ENCODE results near the gene ZNF780A.
"Not testable (repeated sequence)": the region's sequence is repeated elsewhere in the genome, so short reads cannot be mapped to it uniquely, and the experiment has no call there.

ZNF780A gene

GRCh38 chr19:40038047-40038446 lies 52.7 kb downstream of the ZNF780A start:
- not testable (repeated sequence) for H3K9ac ChIP-seq (ENCODE audit: low read length); H3K27me3 ChIP-seq (ENCODE audit: control insufficient read depth in 1 of 2, insufficient read depth in 2 of 2, low read length in 2 of 2); H3K27ac ChIP-seq (ENCODE audit: low read depth, low read length); H3K4me1 ChIP-seq (ENCODE audit: insufficient read depth, low read length); H3K4me3 ChIP-seq (ENCODE audit: low read depth in 1 of 2, low read length in 2 of 2); H3K36me3 ChIP-seq (ENCODE audit: insufficient read depth, low read length)
- peaks cover 34% of the 10 kb centered on the region for H3K9me3 ChIP-seq (ENCODE audit: low read length)

- H3K27ac ChIP-seq (ENCODE audit: low read depth, low read length) = no peak overlapping the region
- H3K27me3 ChIP-seq (ENCODE audit: control insufficient read depth in 1 of 2, insufficient read depth in 2 of 2, low read length in 2 of 2) = no peaks in the 10 kb centered on the region
- H3K4me1 ChIP-seq (ENCODE audit: insufficient read depth, low read length) = no peaks in the 10 kb centered on the region
- H3K4me3 ChIP-seq (ENCODE audit: low read depth in 1 of 2, low read length in 2 of 2) = no peak overlapping the region
- no peak overlapping the region for H3K9ac ChIP-seq (ENCODE audit: low read length)
- peaks cover 44% of the 10 kb centered on the region for H3K9me3 ChIP-seq (ENCODE audit: low read length)
- H3K36me3 ChIP-seq (ENCODE audit: insufficient read depth, low read length) = no peaks in the 10 kb centered on the region
Measured at GRCh38 chr19:40035996-40036395, 54.7 kb downstream of the ZNF780A start.

GRCh38 chr19:40033989-40034560 lies 56.7 kb downstream of the ZNF780A start:
- Histone ChIP-seq H3K4me1 (ENCODE audit: insufficient read depth, low read length) (no peaks in the 10 kb centered on the region), H3K9ac (ENCODE audit: low read length) (no peak overlapping the region), H3K27me3 (ENCODE audit: control insufficient read depth in 1 of 2, insufficient read depth in 2 of 2, low read length in 2 of 2) (no peaks in the 10 kb centered on the region), H3K27ac (ENCODE audit: low read depth, low read length) (no peak overlapping the region), H3K36me3 (ENCODE audit: insufficient read depth, low read length) (no peaks in the 10 kb centered on the region), H3K9me3 (ENCODE audit: low read length) (peaks cover 48% of the 10 kb centered on the region), H3K4me3 (ENCODE audit: low read depth in 1 of 2, low read length in 2 of 2) (no peak overlapping the region)

- no peak overlapping the region for H3K9ac ChIP-seq (ENCODE audit: low read length)
- H3K9me3 ChIP-seq (ENCODE audit: low read length) = peaks cover 22% of the 10 kb centered on the region
- no peaks in the 10 kb centered on the region for H3K4me1 ChIP-seq (ENCODE audit: insufficient read depth, low read length)
- no peak overlapping the region for H3K4me3 ChIP-seq (ENCODE audit: low read depth in 1 of 2, low read length in 2 of 2)
- no peaks in the 10 kb centered on the region for H3K27me3 ChIP-seq (ENCODE audit: control insufficient read depth in 1 of 2, insufficient read depth in 2 of 2, low read length in 2 of 2)
- no peak overlapping the region for H3K27ac ChIP-seq (ENCODE audit: low read depth, low read length)
- H3K36me3 ChIP-seq (ENCODE audit: insufficient read depth, low read length) = no peaks in the 10 kb centered on the region
Measured at GRCh38 chr19:40026597-40026970, 64.2 kb downstream of the ZNF780A start.

- peaks cover 18% of the 10 kb centered on the region for H3K9me3 ChIP-seq (ENCODE audit: low read length)
- H3K4me1 ChIP-seq (ENCODE audit: insufficient read depth, low read length) = no peaks in the 10 kb centered on the region
- no peak overlapping the region for H3K27ac ChIP-seq (ENCODE audit: low read depth, low read length)
- H3K27me3 ChIP-seq (ENCODE audit: control insufficient read depth in 1 of 2, insufficient read depth in 2 of 2, low read length in 2 of 2) = no peaks in the 10 kb centered on the region
- H3K36me3 ChIP-seq (ENCODE audit: insufficient read depth, low read length) = no peaks in the 10 kb centered on the region
- no peak overlapping the region for H3K9ac ChIP-seq (ENCODE audit: low read length)
- no peak overlapping the region for H3K4me3 ChIP-seq (ENCODE audit: low read depth in 1 of 2, low read length in 2 of 2)
Measured at GRCh38 chr19:40025938-40026596, 64.7 kb downstream of the ZNF780A start.

GRCh38 chr19:40023969-40024368 lies 66.8 kb downstream of the ZNF780A start:
- H3K27ac ChIP-seq (ENCODE audit: low read depth, low read length) = no peak overlapping the region
- no peaks in the 10 kb centered on the region for H3K36me3 ChIP-seq (ENCODE audit: insufficient read depth, low read length)
- H3K4me1 ChIP-seq (ENCODE audit: insufficient read depth, low read length) = no peaks in the 10 kb centered on the region
- no peak overlapping the region for H3K4me3 ChIP-seq (ENCODE audit: low read depth in 1 of 2, low read length in 2 of 2)
- H3K9ac ChIP-seq (ENCODE audit: low read length) = no peak overlapping the region
- H3K27me3 ChIP-seq (ENCODE audit: control insufficient read depth in 1 of 2, insufficient read depth in 2 of 2, low read length in 2 of 2) = no peaks in the 10 kb centered on the region
- H3K9me3 ChIP-seq (ENCODE audit: low read length) = peaks cover 14% of the 10 kb centered on the region

All from muscle layer of colon (tissue), 2 donors.